ENCODE results near the gene PRPF6.

DNA sequence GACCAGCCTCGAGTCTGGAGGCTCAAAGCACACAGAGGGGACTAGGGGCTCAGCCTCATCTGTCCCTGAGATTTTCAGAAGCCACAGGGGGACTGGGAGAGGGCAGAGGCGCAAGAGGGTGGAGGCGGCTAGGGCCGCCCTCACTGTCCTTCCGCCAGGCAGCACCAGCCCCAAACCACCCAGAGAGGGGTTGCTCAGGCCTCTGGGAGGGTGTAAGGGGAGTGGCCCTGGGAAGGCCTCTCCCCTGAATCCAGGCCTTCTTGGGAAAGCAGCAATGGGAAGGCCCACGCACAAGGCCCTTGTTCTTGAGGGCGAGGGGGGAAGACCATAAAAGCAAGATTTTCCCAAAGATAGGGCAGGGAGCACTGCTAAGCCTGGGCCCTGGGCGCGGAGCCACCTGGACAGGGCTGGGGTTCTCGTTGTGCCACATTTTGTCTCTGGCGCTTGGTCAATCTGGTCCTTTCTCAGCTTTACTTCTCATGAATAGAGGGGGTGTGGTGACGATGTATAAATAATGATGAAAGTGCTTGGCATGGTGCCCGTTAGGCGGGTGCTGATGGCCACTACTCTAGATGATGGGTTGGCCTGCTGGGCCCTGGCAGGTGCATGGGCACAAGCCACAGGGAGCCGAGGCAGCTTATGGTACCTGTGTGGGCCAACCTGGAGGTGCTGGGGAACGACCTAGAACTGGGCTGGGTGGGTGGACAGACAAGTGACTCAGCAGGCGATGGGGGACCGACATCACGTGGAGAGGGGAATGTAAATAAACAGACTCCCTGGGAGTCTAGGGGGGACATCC lies 6.3 kb upstream of the PRPF6 start:
- TF ChIP-seq, protein P1, sequence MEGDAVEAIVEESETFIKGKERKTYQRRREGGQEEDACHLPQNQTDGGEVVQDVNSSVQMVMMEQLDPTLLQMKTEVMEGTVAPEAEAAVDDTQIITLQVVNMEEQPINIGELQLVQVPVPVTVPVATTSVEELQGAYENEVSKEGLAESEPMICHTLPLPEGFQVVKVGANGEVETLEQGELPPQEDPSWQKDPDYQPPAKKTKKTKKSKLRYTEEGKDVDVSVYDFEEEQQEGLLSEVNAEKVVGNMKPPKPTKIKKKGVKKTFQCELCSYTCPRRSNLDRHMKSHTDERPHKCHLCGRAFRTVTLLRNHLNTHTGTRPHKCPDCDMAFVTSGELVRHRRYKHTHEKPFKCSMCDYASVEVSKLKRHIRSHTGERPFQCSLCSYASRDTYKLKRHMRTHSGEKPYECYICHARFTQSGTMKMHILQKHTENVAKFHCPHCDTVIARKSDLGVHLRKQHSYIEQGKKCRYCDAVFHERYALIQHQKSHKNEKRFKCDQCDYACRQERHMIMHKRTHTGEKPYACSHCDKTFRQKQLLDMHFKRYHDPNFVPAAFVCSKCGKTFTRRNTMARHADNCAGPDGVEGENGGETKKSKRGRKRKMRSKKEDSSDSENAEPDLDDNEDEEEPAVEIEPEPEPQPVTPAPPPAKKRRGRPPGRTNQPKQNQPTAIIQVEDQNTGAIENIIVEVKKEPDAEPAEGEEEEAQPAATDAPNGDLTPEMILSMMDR (conservative IDR thresholded peaks at IDR 0.05), result no peak
- no peak for TF ChIP-seq EZH2 (IDR thresholded peaks at IDR 0.05; ENCODE audit: low read depth)

Data from PC-9 (cell line).